Liver (tissue), 9 donors: Measurements from ENCODE around the gene LHB. TPM values are rescaled to one million over a fixed set of nuclear protein-coding genes. Genes with fewer than 3 reads are reported as not detected.
A peak's percentile ranks its signal among the peaks of the same experiment; 100 is the strongest.

ENCODE experiments used
- DNase-seq: peaks from one replicate; pipeline ENCODE4 v3.0.0-alpha.2; 2017; ENCODE audit warnings: low spot score
- H3K27ac ChIP-seq, 2 donors: one replicate each; pipeline ENCODE4 v1.7.0; 2013; ENCODE audit warnings: inconsistent platforms in 2 of 2, low read length in 2 of 2, control low read depth in 1 of 2, low read depth in 1 of 2, mild to moderate bottlenecking in 1 of 2
- H3K27me3 ChIP-seq, 4 donors: one replicate each; pipeline versions ENCODE4 v1.6.1 to v1.7.0; 2013; ENCODE audit warnings: low read length in 3 of 4, inconsistent platforms in 1 of 4, mild to moderate bottlenecking in 1 of 4, moderate library complexity in 1 of 4; ENCODE audit not compliant: control insufficient read depth in 4 of 4, insufficient read depth in 4 of 4
- H3K36me3 ChIP-seq, 4 donors: one replicate each; pipeline versions ENCODE4 v1.6.1 to v1.7.0; 2013; ENCODE audit warnings: low read length in 3 of 4, mild to moderate bottlenecking in 3 of 4, low read depth in 1 of 4, moderate library complexity in 1 of 4; ENCODE audit not compliant: control insufficient read depth in 4 of 4, insufficient read depth in 3 of 4
- H3K4me1 ChIP-seq, 4 donors: one replicate each; pipeline versions ENCODE4 v1.6.1 to v1.7.0; 2013; ENCODE audit warnings: low read length in 3 of 4, mild to moderate bottlenecking in 3 of 4, moderate library complexity in 1 of 4; ENCODE audit not compliant: control insufficient read depth in 4 of 4, insufficient read depth in 4 of 4
- H3K4me3 ChIP-seq, 3 donors: one replicate each; pipeline versions ENCODE4 v1.6.1 to v1.7.0; 2013; ENCODE audit warnings: low read length in 3 of 3, control low read depth in 1 of 3, low read depth in 1 of 3, mild to moderate bottlenecking in 1 of 3
- H3K9ac ChIP-seq, 2 donors: one replicate each; pipeline ENCODE4 v1.7.0; 2013; ENCODE audit warnings: low read length in 2 of 2, mild to moderate bottlenecking in 2 of 2, moderate library complexity in 2 of 2, control low read depth in 1 of 2, low read depth in 1 of 2
- H3K9me3 ChIP-seq, 4 donors: one replicate each; pipeline versions ENCODE4 v1.6.1 to v1.7.0; 2013; ENCODE audit warnings: low read length in 3 of 4; ENCODE audit not compliant: control insufficient read depth in 4 of 4
- ATF3 ChIP-seq: IDR thresholded peaks from 2 replicates; pipeline ENCODE4 v1.6.1; 2016; ENCODE audit warnings: antibody characterized with exemption
- EGR1 ChIP-seq, 2 donors: IDR thresholded peaks; 2 replicates each; pipeline ENCODE4 v1.6.1; 2016 to 2018; ENCODE audit warnings: antibody characterized with exemption in 2 of 2, low read depth in 2 of 2
- FOXA1 ChIP-seq: IDR thresholded peaks from 2 replicates; pipeline ENCODE4 v1.6.1; 2016; ENCODE audit warnings: antibody characterized with exemption
- FOXA2 ChIP-seq: IDR thresholded peaks from 2 replicates; pipeline ENCODE4 v1.6.1; 2016; ENCODE audit warnings: antibody characterized with exemption
- GABPA ChIP-seq, 2 donors: IDR thresholded peaks in 1 of 2; conservative IDR thresholded peaks in 1 of 2; 2 replicates each; pipeline ENCODE4 v1.6.1; 2016; ENCODE audit warnings: antibody characterized with exemption in 2 of 2, mild to moderate bottlenecking in 1 of 2, moderate library complexity in 1 of 2
- HNF4A ChIP-seq, 2 donors: conservative IDR thresholded peaks; 2 replicates each; pipeline ENCODE4 v1.6.1; 2016; ENCODE audit warnings: antibody characterized with exemption in 2 of 2, mild to moderate bottlenecking in 2 of 2
- JUND ChIP-seq, 2 donors: IDR thresholded peaks; 2 replicates each; pipeline ENCODE4 v1.6.1; 2016; ENCODE audit warnings: antibody characterized with exemption in 2 of 2
- NR2F2 ChIP-seq: IDR thresholded peaks from 2 replicates; pipeline ENCODE4 v1.6.1; 2016; ENCODE audit warnings: antibody characterized with exemption
- RAD21 ChIP-seq, 2 donors: IDR thresholded peaks; 2 replicates each; pipeline ENCODE4 v1.6.1; 2016; ENCODE audit warnings: antibody characterized with exemption in 2 of 2, mild to moderate bottlenecking in 2 of 2
- REST ChIP-seq: IDR thresholded peaks from 2 replicates; pipeline ENCODE4 v1.6.1; 2016; ENCODE audit warnings: antibody characterized with exemption, mild to moderate bottlenecking
- RXRA ChIP-seq, 2 donors: IDR thresholded peaks; 2 replicates each; pipeline ENCODE4 v1.6.1; 2017 to 2018; ENCODE audit warnings: antibody characterized with exemption in 2 of 2, mild to moderate bottlenecking in 1 of 2
- SP1 ChIP-seq: IDR thresholded peaks from 2 replicates; pipeline ENCODE4 v1.6.1; 2018; ENCODE audit warnings: antibody characterized with exemption, mild to moderate bottlenecking
- TAF1 ChIP-seq: conservative IDR thresholded peaks from 2 replicates; pipeline ENCODE4 v1.6.1; 2016; ENCODE audit warnings: antibody characterized with exemption, mild to moderate bottlenecking
- WGBS: extraction: QIAGEN DNeasy Blood & Tissue Kit; methylation state at CpG from one replicate; pipeline ENCODE4 v1.1.7; 2013; 5-methylcytosine and 5-hydroxymethylcytosine counted together
- polyA plus RNA-seq, 2 donors: library from polyadenylated mRNA; stranded (reverse) in 1 of 2; unstranded in 1 of 2; fragments of 200-250 nt in 1 of 2; fragments of >200 nt in 1 of 2; fragmentation: Nextera tagmentation in 1 of 2; extraction: Ambion mirVana in 1 of 2; gene quantifications; one replicate each; pipeline versions ENCODE4 v1.2.1 to v1.2.3, GENCODE V29; 2013 to 2015
- total RNA-seq, 2 donors: library from RNA; depleted of rRNA; stranded (reverse); fragments of >200 nt; gene quantifications; one replicate each; pipeline ENCODE4 v1.2.3, GENCODE V29; 2014
- TF ChIP-seq, protein P1 (sequence below): IDR thresholded peaks from 2 replicates; pipeline ENCODE4 v1.6.1; 2016; ENCODE audit warnings: antibody characterized with exemption
- TF ChIP-seq, protein P2 (sequence below): IDR thresholded peaks from 2 replicates; pipeline ENCODE4 v1.6.1; 2016; ENCODE audit warnings: antibody characterized with exemption
- TF ChIP-seq, protein P3 (sequence below): fragments of 150-350 bp; IDR thresholded peaks from 2 replicates; pipeline ENCODE4 v1.5.1; 2017; ENCODE audit warnings: improper control_type of control experiment, low read depth, low read length; ENCODE audit not compliant: missing input control
- donor health status: healthy.
- donor health status: healthy.
- donor health status: healthy.
- donor health status: healthy.
- donor health status: healthy.

The LHB gene
- total and polyA plus RNA-seq, 4 donors = not detected

DNA sequence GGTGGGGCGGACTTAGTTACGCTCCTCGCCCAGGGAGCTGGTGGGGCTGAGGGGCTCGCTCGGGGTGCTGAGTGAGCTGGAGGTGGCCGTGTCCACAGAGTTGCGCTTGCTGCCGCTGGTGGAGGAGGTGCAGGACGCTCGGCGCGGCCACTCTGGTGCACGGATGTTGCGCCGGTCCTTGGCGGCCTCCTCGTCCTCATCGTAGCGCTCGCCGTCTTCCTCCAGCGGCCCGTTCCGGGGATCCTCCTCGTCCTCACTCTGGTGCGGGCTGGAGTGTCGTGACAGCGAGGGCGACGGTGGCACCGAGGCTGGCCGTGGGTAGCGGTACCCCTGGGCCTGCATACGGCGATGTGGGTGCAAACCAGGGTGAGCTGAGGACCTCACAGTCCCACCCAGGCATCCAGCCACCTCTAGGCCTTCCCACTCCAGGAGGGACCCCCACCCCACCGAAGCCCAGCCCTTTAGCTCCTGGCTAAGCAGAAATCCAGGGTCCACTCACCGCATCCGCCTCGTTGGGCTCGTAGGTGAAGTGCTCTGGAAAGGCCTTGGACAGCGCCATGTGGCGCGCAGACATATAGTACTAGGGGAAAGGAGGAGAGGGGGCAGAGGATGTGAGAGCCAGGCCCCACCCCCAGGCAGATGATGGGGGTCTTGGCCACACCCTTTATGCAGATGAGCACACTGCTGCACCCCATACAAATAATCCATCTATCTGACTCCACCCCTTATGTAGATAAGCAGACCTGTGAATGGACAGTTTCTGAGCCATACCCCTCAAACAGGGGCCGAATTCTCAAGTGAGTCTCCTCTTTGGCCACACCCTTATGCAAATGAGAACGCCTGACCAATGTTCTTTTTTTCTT is 47.4 kb downstream of the LHB start:
- Histone ChIP-seq H3K27me3 (no peaks in the 10 kb centered on the region), H3K36me3 (peaks cover 5 to 18% (median 13%) of the 10 kb centered on the region in 4 donors), H3K4me3 (no peak overlapping the region), H3K27ac (peak overlapping the region in 1 of 2 donors; percentile 68), H3K4me1 (peaks cover 0 to 19% (median 15%) of the 10 kb centered on the region in 4 donors), H3K9me3 (no peaks in the 10 kb centered on the region), H3K9ac (no peak overlapping the region)
- WGBS = 96% methylated on average over 45 of the region's 45 CpGs
- no peak for TF ChIP-seq FOXA2
- no peak for TF ChIP-seq FOXA1
- TF ChIP-seq, protein P1, sequence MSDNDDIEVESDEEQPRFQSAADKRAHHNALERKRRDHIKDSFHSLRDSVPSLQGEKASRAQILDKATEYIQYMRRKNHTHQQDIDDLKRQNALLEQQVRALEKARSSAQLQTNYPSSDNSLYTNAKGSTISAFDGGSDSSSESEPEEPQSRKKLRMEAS = no peak
- no peak for TF ChIP-seq REST
- TF ChIP-seq RAD21 (IDR thresholded peaks at IDR 0.05) = no peak
- TF ChIP-seq ATF3 = no peak
- no peak for TF ChIP-seq TAF1
- DNase-seq = no peak

DNA sequence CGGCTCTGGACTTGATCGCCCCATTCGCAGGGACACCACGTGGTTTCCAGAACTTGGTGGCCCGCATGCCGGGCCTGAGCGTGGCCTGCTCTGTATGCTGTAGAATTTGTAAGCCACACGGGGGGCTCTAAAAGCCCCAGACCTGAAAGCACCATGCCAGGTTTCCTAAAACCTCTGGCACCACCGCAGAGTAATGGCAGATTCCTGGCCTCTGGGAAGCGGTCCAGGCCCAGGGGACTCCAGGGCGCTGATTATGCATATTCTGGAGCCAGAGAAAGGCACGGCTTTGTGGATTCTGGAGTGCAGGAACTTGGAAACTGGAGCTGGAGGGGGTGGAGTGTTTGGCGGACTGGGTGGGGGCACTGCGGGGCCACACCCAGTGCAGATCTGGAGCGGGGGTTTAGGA is 48.1 kb downstream of the LHB start:
- Histone ChIP-seq H3K9me3 (no peaks in the 10 kb centered on the region), H3K36me3 (peaks cover 3 to 14% (median 8%) of the 10 kb centered on the region in 4 donors), H3K4me3 (no peak overlapping the region), H3K27ac (peak overlapping the region; percentile 50 to 68), H3K4me1 (peaks cover 1 to 22% (median 17%) of the 10 kb centered on the region in 4 donors), H3K9ac (no peak overlapping the region), H3K27me3 (no peaks in the 10 kb centered on the region)
- no peak for DNase-seq
- 66% methylated on average over 15 of the region's 15 CpGs for WGBS
- TF ChIP-seq JUND (IDR thresholded peaks at IDR 0.05) (no peak), FOXA2 (no peak), NR2F2 (no peak), SP1 (no peak), RAD21 (IDR thresholded peaks at IDR 0.05) (peak in 1 of 2 donors; percentile 13), RXRA (IDR thresholded peaks at IDR 0.05) (no peak), GABPA (IDR thresholded peaks at IDR 0.05 in 1 of 2, conservative IDR thresholded peaks at IDR 0.05 in 1 of 2) (no peak), EGR1 (IDR thresholded peaks at IDR 0.05; ENCODE audit: low read depth in 2 of 2) (no peak)

GRCh38 chr19:48968179-48968661 is 48.7 kb downstream of the LHB start:
- Histone ChIP-seq H3K9me3 (no peaks in the 10 kb centered on the region), H3K9ac (no peak overlapping the region), H3K4me3 (no peak overlapping the region), H3K36me3 (peaks cover 3 to 11% (median 6%) of the 10 kb centered on the region in 4 donors), H3K27ac (peak overlapping the region; percentile 50 to 68), H3K4me1 (peaks cover 2 to 22% (median 17%) of the 10 kb centered on the region in 4 donors), H3K27me3 (no peaks in the 10 kb centered on the region)
- TF ChIP-seq, protein P2, sequence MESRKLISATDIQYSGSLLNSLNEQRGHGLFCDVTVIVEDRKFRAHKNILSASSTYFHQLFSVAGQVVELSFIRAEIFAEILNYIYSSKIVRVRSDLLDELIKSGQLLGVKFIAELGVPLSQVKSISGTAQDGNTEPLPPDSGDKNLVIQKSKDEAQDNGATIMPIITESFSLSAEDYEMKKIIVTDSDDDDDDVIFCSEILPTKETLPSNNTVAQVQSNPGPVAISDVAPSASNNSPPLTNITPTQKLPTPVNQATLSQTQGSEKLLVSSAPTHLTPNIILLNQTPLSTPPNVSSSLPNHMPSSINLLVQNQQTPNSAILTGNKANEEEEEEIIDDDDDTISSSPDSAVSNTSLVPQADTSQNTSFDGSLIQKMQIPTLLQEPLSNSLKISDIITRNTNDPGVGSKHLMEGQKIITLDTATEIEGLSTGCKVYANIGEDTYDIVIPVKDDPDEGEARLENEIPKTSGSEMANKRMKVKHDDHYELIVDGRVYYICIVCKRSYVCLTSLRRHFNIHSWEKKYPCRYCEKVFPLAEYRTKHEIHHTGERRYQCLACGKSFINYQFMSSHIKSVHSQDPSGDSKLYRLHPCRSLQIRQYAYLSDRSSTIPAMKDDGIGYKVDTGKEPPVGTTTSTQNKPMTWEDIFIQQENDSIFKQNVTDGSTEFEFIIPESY = no peak
- TF ChIP-seq ATF3 = no peak
- TF ChIP-seq RXRA (IDR thresholded peaks at IDR 0.05) = no peak
- no peak for TF ChIP-seq FOXA2
- TF ChIP-seq JUND (IDR thresholded peaks at IDR 0.05) = no peak
- no peak for TF ChIP-seq SP1
- TF ChIP-seq, protein P3, sequence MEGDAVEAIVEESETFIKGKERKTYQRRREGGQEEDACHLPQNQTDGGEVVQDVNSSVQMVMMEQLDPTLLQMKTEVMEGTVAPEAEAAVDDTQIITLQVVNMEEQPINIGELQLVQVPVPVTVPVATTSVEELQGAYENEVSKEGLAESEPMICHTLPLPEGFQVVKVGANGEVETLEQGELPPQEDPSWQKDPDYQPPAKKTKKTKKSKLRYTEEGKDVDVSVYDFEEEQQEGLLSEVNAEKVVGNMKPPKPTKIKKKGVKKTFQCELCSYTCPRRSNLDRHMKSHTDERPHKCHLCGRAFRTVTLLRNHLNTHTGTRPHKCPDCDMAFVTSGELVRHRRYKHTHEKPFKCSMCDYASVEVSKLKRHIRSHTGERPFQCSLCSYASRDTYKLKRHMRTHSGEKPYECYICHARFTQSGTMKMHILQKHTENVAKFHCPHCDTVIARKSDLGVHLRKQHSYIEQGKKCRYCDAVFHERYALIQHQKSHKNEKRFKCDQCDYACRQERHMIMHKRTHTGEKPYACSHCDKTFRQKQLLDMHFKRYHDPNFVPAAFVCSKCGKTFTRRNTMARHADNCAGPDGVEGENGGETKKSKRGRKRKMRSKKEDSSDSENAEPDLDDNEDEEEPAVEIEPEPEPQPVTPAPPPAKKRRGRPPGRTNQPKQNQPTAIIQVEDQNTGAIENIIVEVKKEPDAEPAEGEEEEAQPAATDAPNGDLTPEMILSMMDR = no peak
- TF ChIP-seq, protein P1 = no peak
- no peak for TF ChIP-seq FOXA1
- no peak for TF ChIP-seq GABPA (IDR thresholded peaks at IDR 0.05 in 1 of 2, conservative IDR thresholded peaks at IDR 0.05 in 1 of 2)
- no peak for TF ChIP-seq TAF1
- TF ChIP-seq HNF4A (conservative IDR thresholded peaks at IDR 0.05) = no peak
- TF ChIP-seq RAD21 (IDR thresholded peaks at IDR 0.05) = no peak
- WGBS = 34% methylated on average over 4 of the region's 4 CpGs
- DNase-seq = no peak
